AG04450 (cell line): ENCODE results near the gene TTLL11. TPM values are rescaled to one million over a fixed set of nuclear protein-coding genes. Genes with fewer than 3 reads are reported as not detected.

Experiments
- CTCF ChIA-PET: fragments of 300-600, 350-600 bp; formaldehyde crosslinking; extraction: SDS; loops from one replicate; lab custom pipeline; 2022; ENCODE audit warnings: antibody characterized with exemption, inconsistent platforms; lab: Charles Lee
- POLR2A ChIA-PET: fragments of 350-600 bp; formaldehyde crosslinking; extraction: SDS; loops from one replicate; lab custom pipeline; 2021; ENCODE audit warnings: antibody characterized with exemption, inconsistent platforms; lab: Yijun Ruan, JAX
- DNase-seq: peaks from one replicate; pipeline ENCODE4 v3.0.0-alpha.2; 2011; ENCODE audit warnings: low read depth, low spot score
- H3K27ac ChIP-seq: one replicate; pipeline ENCODE4 v1.5.1; 2012; ENCODE audit warnings: low read depth, low read length, control low read depth
- H3K27me3 ChIP-seq: one replicate; pipeline ENCODE4 v1.6.0; 2012; ENCODE audit warnings: low read length; ENCODE audit not compliant: control insufficient read depth, insufficient read depth
- H3K4me3 ChIP-seq: 2 replicates; pipeline ENCODE4 v1.5.1; 2011; ENCODE audit warnings: mild to moderate bottlenecking, low read depth, low read length, control low read depth
- H3K9me3 ChIP-seq: 2 replicates; pipeline ENCODE4 v1.5.1; 2012; ENCODE audit warnings: low read length; ENCODE audit not compliant: control insufficient read depth, insufficient read depth
- polyA plus RNA-seq: library from polyadenylated mRNA; depleted of rRNA; stranded (reverse); fragments of >200 nt; gene quantifications from 2 replicates; pipeline ENCODE4 v1.2.3, GENCODE V29; 2011
- TF ChIP-seq, protein P1 (sequence below): IDR thresholded peaks from 2 replicates; pipeline ENCODE4 v1.5.1; 2011; ENCODE audit warnings: low read depth, low read length, control low read depth, inconsistent platforms

Gene TTLL11
- polyA plus RNA-seq, 1 experiment, result 4.6 TPM

DNA sequence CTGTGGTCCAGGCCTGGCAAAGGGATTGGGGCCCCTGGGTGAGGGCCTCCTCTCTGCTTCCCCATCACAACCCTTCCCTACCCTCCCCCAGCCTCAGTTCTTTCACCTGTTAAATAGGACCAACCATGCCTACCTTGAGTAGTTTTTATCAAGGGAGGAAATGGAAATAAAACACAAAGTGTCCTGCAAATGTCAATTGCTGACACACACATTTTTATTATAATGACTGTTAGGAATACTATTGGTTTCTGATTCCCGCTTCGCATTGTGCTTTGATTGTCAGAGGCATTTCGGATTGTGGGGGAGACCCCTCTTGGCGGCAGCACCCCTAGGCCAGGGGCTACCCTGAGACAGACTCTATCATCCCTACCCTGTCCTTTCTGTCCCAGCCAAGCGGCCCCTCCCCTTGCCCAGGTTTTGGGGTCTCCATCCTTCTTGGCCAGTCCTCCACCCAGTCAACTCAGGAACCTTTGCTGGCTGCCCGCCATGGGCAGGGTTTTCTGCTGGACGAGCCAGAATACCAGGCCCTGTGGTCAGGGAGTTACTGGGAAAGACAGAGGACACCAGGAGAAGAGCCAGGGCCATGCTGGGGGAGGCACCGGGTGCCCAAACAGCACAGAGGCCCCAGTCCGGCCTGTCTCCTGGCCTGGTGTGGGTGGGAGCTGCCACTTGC is 18.4 kb upstream of the TTLL11 start:
- Histone ChIP-seq H3K27me3 (peaks cover 27% of the 10 kb centered on the region), H3K27ac (no peak overlapping the region), H3K4me3 (no peak overlapping the region), H3K9me3 (no peaks in the 10 kb centered on the region; the same call in 1 of the 2 replicates)
- TF ChIP-seq, protein P1, sequence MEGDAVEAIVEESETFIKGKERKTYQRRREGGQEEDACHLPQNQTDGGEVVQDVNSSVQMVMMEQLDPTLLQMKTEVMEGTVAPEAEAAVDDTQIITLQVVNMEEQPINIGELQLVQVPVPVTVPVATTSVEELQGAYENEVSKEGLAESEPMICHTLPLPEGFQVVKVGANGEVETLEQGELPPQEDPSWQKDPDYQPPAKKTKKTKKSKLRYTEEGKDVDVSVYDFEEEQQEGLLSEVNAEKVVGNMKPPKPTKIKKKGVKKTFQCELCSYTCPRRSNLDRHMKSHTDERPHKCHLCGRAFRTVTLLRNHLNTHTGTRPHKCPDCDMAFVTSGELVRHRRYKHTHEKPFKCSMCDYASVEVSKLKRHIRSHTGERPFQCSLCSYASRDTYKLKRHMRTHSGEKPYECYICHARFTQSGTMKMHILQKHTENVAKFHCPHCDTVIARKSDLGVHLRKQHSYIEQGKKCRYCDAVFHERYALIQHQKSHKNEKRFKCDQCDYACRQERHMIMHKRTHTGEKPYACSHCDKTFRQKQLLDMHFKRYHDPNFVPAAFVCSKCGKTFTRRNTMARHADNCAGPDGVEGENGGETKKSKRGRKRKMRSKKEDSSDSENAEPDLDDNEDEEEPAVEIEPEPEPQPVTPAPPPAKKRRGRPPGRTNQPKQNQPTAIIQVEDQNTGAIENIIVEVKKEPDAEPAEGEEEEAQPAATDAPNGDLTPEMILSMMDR, result no peak
- POLR2A ChIA-PET, result no interaction called here
- CTCF ChIA-PET, result interaction anchor here (1.0 to 2.3 kb wide), 5 partner anchors 11 to 13 kb away, joined by 3 to 13 read pairs (median 6); no protein-coding TSS in a partner anchor
- no peak for DNase-seq

DNA sequence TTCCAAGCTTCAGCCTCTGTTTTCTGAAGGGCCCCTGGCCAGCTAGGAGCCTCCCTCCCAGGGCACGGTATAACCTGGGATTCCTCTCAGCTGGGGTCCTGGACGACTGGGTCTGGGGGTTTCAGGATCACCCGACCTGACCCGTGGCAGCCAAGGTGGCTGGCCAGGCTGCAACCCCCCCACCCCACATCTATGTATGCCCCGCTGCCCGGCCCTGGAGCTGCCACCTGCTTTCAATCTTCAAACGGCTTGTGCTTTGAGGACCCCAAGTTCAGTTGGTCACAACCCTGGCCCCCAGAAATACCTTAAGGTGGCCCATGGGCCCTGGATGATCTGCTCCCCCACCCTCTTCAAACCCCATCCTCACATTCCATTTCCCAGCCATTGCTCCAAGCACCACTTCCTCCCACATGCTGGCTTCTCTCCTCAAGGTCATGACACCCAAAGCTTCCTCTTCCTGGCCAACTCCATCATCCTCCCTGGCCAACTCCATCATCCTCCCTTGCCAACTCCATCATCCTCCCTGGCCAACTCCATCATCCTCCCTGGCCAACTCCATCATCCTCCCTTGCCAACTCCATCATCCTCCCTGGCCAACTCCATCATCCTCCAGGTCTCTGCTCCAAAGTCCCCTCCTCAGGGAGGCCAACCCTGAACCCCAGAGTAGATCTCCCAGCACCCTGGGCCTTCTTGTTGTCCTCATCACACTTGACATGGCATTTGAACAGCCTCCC is 17.2 kb upstream of the TTLL11 start:
- H3K4me3 ChIP-seq, result no peak overlapping the region
- H3K9me3 ChIP-seq, result no peaks in the 10 kb centered on the region; the same call in 1 of the 2 replicates
- H3K27me3 ChIP-seq, result peaks cover 18% of the 10 kb centered on the region
- CTCF ChIA-PET, result interaction anchor here (1.0 to 2.0 kb wide), 4 partner anchors 11 to 15 kb away, joined by 3 to 13 read pairs (median 3); no protein-coding TSS in a partner anchor
- POLR2A ChIA-PET, result no interaction called here
- no peak overlapping the region for H3K27ac ChIP-seq
- TF ChIP-seq, protein P1, result no peak
- DNase-seq, result no peak

DNA sequence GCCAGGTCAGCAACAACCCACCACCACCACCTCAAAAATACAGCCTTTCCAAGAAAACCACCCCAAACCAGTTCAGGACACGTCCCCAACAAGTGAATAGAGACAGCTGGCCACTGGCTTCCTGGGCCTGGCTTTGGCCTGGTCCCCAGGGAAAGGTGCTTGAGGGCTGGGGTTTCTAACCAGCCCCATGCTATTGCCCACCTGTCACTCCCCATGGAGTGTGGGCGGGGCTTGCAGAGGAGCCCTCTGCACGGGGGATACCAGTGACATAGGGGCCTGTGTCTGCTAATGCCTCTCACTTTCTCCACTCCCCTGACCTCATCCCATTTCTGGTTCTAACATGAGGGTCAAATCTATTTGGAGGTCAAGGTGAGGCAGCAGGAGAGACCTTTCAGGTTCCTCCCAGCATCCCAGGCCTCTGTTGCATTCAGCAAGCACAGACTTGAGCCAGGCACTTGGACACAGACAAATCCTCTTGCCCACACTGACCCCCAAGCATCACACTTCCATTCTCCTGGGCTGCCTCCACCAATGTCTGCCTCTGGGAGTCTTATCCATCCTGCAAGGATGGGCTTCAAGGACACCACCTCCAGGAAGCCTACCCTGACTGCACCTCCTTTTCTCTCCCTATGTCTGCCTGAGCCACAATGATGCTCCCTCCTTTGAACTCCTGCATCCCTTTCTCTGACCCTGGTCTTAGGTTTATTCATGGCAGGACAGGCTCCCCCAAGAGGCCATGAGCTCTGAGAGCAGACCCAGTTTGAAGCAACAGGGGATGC is 16.1 kb upstream of the TTLL11 start:
- DNase-seq, result no peak

DNA sequence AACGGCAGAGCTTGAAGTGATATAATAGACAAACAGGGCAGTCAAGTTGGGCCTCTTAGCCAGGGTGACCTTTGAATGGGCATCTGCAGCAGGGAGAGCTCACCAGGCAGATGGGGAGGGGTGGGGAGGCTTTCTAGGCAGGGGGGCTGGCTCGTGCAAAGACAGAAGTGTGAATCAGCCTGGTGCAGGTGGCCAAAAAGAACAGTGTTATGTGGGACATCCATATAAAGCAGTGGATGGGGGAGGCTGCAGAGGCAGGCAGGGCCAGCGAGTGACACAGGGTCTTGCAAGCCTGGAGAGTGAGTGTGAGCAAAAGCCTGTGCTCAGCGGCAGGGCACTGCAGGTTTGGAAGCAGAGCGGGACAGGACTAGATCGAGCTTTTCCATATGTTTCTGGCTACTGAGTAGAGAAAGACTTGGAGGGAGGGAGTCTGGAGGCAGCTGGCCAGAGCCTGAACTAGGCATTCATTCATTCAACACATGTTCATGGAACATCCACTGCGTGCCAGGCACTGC is 14.2 kb upstream of the TTLL11 start:
- ChIA-PET POLR2A (no interaction called here), CTCF (interaction anchor here (0.6 to 2.9 kb wide), 6 partner anchors 9 to 268 kb away, joined by 4 to 49 read pairs (median 6); no protein-coding TSS in a partner anchor)
- Histone ChIP-seq H3K9me3 (no peaks in the 10 kb centered on the region; the same call in 1 of the 2 replicates), H3K27me3 (peaks cover 3% of the 10 kb centered on the region), H3K27ac (no peak overlapping the region), H3K4me3 (no peak overlapping the region)
- TF ChIP-seq, protein P1, result no peak
- DNase-seq, result no peak

More for the DNA sequence above, 16.1 kb upstream of the TTLL11 start:
- CTCF ChIA-PET, result interaction anchor here (0.7 to 2.1 kb wide), 4 partner anchors 10 to 563 kb away, joined by 3 to 30 read pairs (median 8); no protein-coding TSS in a partner anchor
- Histone ChIP-seq H3K27ac (no peak overlapping the region), H3K27me3 (peaks cover 11% of the 10 kb centered on the region), H3K4me3 (no peak overlapping the region), H3K9me3 (no peaks in the 10 kb centered on the region; the same call in 1 of the 2 replicates)
- POLR2A ChIA-PET, result no interaction called here
- TF ChIP-seq, protein P1, result no peak
